ENCODE data around the gene CYB5R4.

- no peak for TF ChIP-seq POLR2A (IDR thresholded peaks at IDR 0.05; ENCODE audit: low read depth, low read length)
- no peak for TF ChIP-seq TAF1 (IDR thresholded peaks at IDR 0.05; ENCODE audit: borderline replicate concordance, low read depth, low read length)
- no peak for TF ChIP-seq POLR2AphosphoS5 (IDR thresholded peaks at IDR 0.05; ENCODE audit: low read depth, low read length)
These were observed 116.7 kb downstream of the CYB5R4 start for GRCh38 chr6:83976037-83976755.

Measured in GM12892 (cell line).